Kidney epithelial cell (primary cell): ENCODE results near the gene TUBGCP3. TPM values are rescaled to one million over a fixed set of nuclear protein-coding genes. Genes with fewer than 3 reads are reported as not detected.

ENCODE experiments used
- DNase-seq: peaks from one replicate; pipeline ENCODE4 v3.0.0-alpha.2; 2010; ENCODE audit warnings: low read depth
- H3K27me3 ChIP-seq: 2 replicates; pipeline ENCODE4 v1.6.0; 2011; ENCODE audit warnings: low read length; ENCODE audit not compliant: control insufficient read depth, insufficient read depth
- H3K36me3 ChIP-seq: 2 replicates; pipeline ENCODE4 v1.5.1; 2011; ENCODE audit warnings: low read length; ENCODE audit not compliant: control insufficient read depth, insufficient read depth
- H3K4me3 ChIP-seq: 2 replicates; pipeline ENCODE4 v1.5.1; 2011; ENCODE audit warnings: low read depth, mild to moderate bottlenecking, control low read depth, low read length
- CTCF ChIP-seq: IDR thresholded peaks from 2 replicates; pipeline ENCODE4 v1.5.1; 2011; ENCODE audit warnings: mild to moderate bottlenecking, moderate library complexity, low read length, control low read depth, inconsistent platforms; ENCODE audit not compliant: insufficient read depth, poor library complexity, severe bottlenecking
- total RNA-seq: library from RNA; depleted of rRNA; stranded (reverse); fragments of >200 nt; gene quantifications from 2 replicates; pipeline ENCODE4 v1.2.3, GENCODE V29; 2015

Gene TUBGCP3
- total RNA-seq, 1 donor from 2014 or later, result 18.0 TPM

DNA sequence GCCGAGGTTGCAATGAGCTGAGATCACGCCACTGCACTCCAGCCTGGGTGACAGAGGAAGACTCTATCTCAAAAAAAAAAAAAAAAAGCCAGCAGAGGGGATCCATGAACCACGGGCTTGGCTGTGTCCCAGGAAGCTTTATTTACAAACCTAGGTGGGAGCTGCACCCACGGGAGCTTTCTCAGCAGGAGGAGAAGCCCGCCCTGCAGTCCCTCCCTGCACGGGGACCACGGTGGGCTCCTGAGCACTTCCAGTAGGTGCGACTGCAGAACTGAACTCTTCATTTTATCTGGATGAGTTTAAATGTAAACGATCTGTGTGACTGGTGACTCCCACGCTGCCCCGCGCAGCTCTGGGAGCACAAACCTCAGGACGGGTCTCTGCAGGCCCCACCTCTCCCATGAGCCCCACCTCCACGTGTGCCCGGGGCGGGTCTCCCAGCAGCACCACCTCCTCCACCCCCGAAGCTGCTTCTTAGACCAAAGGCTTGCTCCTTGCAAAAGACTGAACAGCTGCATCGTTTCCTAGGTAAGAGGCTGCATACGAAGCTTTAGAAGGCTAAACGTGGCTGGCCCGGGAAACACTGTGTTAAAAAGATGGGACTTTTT lies 145.4 kb downstream of the TUBGCP3 start:
- H3K27me3 ChIP-seq, result peaks cover 30% of the 10 kb centered on the region
- DNase-seq, result no peak
- H3K4me3 ChIP-seq, result no peak overlapping the region
- H3K36me3 ChIP-seq, result no peaks in the 10 kb centered on the region
- no peak for TF ChIP-seq CTCF

GRCh38 chr13:112441779-112442310 lies 146.1 kb downstream of the TUBGCP3 start:
- no peaks in the 10 kb centered on the region for H3K36me3 ChIP-seq
- TF ChIP-seq CTCF, result no peak
- no peak overlapping the region for H3K4me3 ChIP-seq
- H3K27me3 ChIP-seq, result peaks cover 30% of the 10 kb centered on the region
- DNase-seq, result no peak

DNA sequence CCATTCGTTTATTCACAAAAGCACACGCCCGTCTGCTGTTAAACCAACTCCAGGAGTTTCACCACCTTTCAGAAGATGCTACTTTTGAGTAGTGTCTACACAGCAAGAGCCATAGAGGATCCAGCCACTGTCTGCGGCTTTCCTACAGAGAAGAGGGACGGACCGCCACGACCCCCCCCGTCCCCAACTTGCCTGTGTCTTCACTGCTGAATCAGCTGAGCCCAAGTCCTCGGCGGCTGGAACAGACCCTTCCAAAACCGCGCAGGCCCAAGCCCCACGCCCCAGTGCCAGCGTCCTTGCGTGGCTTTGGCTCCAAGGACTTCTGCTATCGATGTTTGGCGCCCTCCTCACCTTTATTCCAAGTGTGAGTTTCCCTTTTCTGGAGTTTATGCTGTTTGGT lies 146.7 kb downstream of the TUBGCP3 start:
- no peak for DNase-seq
- Histone ChIP-seq H3K4me3 (no peak overlapping the region), H3K27me3 (peaks cover 30% of the 10 kb centered on the region), H3K36me3 (no peaks in the 10 kb centered on the region)
- TF ChIP-seq CTCF, result no peak

- Histone ChIP-seq H3K36me3 (no peaks in the 10 kb centered on the region), H3K4me3 (no peak overlapping the region), H3K27me3 (peaks cover 13% of the 10 kb centered on the region)
- DNase-seq, result no peak
- no peak for TF ChIP-seq CTCF
These were observed 149.4 kb downstream of the TUBGCP3 start for GRCh38 chr13:112438515-112438914.

DNA sequence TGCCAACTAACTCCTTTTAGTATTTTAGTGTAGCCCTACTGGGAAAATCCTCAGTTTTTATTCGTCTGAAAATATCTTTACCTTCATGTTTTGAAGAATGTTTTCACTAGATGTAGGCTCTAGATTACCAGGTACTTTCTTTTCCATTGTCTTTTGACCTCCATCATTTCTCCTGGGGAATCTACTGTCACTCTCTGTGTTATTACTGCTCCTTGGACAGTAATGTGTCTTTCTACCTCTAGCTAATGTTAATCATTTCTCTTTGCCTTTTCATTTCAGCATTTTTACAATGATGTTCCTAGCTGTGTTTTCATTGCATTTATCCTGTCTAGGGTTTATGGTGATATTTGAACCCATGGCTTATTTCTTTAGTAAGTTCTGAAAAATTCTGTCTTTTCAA lies 149.9 kb downstream of the TUBGCP3 start:
- DNase-seq, result no peak
- no peaks in the 10 kb centered on the region for H3K36me3 ChIP-seq
- peaks cover 9% of the 10 kb centered on the region for H3K27me3 ChIP-seq
- TF ChIP-seq CTCF, result no peak
- H3K4me3 ChIP-seq, result no peak overlapping the region

GRCh38 chr13:112435973-112436372 lies 152.0 kb downstream of the TUBGCP3 start:
- TF ChIP-seq CTCF, result no peak
- no peaks in the 10 kb centered on the region for H3K27me3 ChIP-seq
- no peak overlapping the region for H3K4me3 ChIP-seq
- H3K36me3 ChIP-seq, result no peaks in the 10 kb centered on the region
- DNase-seq, result no peak

Other genes with a start within 250 kb of the TUBGCP3 start
- gene SPACA7, start 211.8 kb downstream of the TUBGCP3 start, total RNA-seq, result not detected in 2 replicates
- gene ATP11A, start 101.9 kb upstream of the TUBGCP3 start, total RNA-seq, result 31.5 and 40.3 TPM in 2 replicates